Measurements from ENCODE around the gene CD109. TPM values are rescaled to one million over a fixed set of nuclear protein-coding genes. Genes with fewer than 3 reads are reported as not detected.

The CD109 gene
- total RNA-seq, 4 donors from 2014 or later: 2.2 to 6.2 (median 4.3) TPM

DNA sequence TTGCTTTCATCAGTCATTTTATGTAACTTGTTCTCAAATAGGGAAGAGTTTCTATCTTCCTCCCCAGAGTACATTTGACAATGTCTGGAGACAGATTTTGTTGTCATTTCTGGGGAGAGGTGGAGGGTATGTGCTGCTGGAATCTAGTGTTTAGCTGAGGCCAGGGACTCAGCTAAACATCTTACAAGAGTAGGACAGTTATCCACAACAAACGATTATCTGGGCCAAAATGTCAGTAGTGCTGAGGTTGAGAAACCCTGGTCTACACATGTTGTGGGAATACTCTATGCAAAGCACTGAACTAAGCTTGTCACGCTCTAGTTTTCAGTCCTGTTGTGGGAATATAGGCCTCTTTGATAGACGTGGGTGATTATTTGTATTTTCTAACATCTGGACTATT is 171.4 kb downstream of the CD109 start:
- Histone ChIP-seq H3K27me3 (no peaks in the 10 kb centered on the region), H3K27ac (no peak overlapping the region), H3K9me3 (no peaks in the 10 kb centered on the region), H3K4me3 (replicated peaks in 1 of 3) (no peak overlapping the region), H3K36me3 (no peaks in the 10 kb centered on the region), H3K4me1 (no peaks in the 10 kb centered on the region)
- DNase-seq: no peak
- 75 to 77% methylated on average over 3 of the region's 3 CpGs for WGBS, 2 donors
- no peak for TF ChIP-seq POLR2A (IDR thresholded peaks at IDR 0.05)
- TF ChIP-seq, protein P1, sequence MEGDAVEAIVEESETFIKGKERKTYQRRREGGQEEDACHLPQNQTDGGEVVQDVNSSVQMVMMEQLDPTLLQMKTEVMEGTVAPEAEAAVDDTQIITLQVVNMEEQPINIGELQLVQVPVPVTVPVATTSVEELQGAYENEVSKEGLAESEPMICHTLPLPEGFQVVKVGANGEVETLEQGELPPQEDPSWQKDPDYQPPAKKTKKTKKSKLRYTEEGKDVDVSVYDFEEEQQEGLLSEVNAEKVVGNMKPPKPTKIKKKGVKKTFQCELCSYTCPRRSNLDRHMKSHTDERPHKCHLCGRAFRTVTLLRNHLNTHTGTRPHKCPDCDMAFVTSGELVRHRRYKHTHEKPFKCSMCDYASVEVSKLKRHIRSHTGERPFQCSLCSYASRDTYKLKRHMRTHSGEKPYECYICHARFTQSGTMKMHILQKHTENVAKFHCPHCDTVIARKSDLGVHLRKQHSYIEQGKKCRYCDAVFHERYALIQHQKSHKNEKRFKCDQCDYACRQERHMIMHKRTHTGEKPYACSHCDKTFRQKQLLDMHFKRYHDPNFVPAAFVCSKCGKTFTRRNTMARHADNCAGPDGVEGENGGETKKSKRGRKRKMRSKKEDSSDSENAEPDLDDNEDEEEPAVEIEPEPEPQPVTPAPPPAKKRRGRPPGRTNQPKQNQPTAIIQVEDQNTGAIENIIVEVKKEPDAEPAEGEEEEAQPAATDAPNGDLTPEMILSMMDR (IDR thresholded peaks at IDR 0.05): no peak
- intact Hi-C loops (cut with DNase I): no loop called here

DNA sequence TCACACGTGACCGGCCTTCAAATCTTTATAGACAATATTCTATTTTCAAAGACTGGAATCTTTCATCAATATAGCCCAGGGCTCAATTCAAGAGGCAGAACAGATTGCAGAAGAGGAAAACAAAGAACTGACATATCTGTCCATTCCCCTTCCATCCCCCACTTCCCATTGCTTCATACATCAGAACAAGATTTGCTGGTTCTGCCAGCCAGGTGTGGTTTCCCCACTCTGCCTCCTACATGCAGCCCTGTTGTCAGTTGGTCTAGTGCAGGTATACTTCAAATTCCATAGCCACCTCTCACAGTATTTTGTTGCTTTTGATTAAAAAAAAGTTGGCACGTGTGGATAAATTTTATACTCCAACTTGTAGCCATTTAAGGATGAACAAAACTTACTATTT is 174.9 kb downstream of the CD109 start:
- Histone ChIP-seq H3K9me3 (no peaks in the 10 kb centered on the region), H3K27ac (no peak overlapping the region), H3K36me3 (no peaks in the 10 kb centered on the region), H3K4me1 (no peaks in the 10 kb centered on the region), H3K4me3 (replicated peaks in 1 of 3) (no peak overlapping the region), H3K27me3 (no peaks in the 10 kb centered on the region)
- TF ChIP-seq, protein P1 (IDR thresholded peaks at IDR 0.05): no peak
- no peak for TF ChIP-seq POLR2A (IDR thresholded peaks at IDR 0.05)
- no peak for DNase-seq
- WGBS, 2 donors: 85% methylated on average over 3 of the region's 3 CpGs
- intact Hi-C loops (cut with DNase I): no loop called here

DNA sequence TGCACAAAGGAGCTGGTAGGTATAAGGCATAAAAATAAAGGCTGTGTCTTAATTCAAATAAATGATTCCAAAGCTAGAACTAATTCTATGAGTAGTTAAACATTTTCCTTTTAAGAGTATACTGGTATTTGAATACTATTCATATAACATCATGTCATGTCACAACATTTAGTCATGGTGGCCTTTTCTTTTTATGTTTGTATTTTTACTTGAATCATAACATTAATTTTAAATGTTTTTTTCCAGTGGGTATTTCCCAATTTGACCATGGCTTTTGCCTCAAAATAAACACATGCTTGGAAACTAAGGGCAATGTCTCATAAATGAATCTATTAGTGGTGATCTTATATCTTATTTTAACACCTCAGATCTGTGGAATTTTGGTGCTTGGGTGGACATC is 177.1 kb downstream of the CD109 start:
- Histone ChIP-seq H3K4me3 (replicated peaks in 1 of 3) (no peak overlapping the region), H3K9me3 (no peaks in the 10 kb centered on the region), H3K27me3 (no peaks in the 10 kb centered on the region), H3K27ac (no peak overlapping the region), H3K4me1 (no peaks in the 10 kb centered on the region), H3K36me3 (no peaks in the 10 kb centered on the region)
- no peak for TF ChIP-seq POLR2A (IDR thresholded peaks at IDR 0.05)
- TF ChIP-seq, protein P1 (IDR thresholded peaks at IDR 0.05): no peak
- DNase-seq: no peak
- intact Hi-C loops (cut with DNase I): no loop called here

Other genes with a start within 250 kb of the CD109 start
- 1 to 10 TPM; 2.5 to 6.2 (median 4.4) TPM for gene CGAS, start 243.9 kb upstream of the CD109 start, total RNA-seq
- 10 to 100 TPM; 29.4 to 46.4 (median 30.6) TPM for gene MTO1, start 234.5 kb upstream of the CD109 start, total RNA-seq
- gene EEF1A1, start 175.2 kb upstream of the CD109 start, total RNA-seq: over 10,000 TPM in 2 of 4 donors, 1,000 to 10,000 TPM in 2; 9,141 to 11,705 (median 10,644) TPM
- gene SLC17A5, start 42.2 kb upstream of the CD109 start, total RNA-seq: 100 to 1,000 TPM in 3 of 4 donors, 10 to 100 TPM in 1; 96.3 to 184 (median 159) TPM